Sigmoid colon (tissue), 4 donors: ENCODE results near the gene PEA15.

Experiments
- CTCF ChIP-seq, 4 experiments: fragments of 450-650 bp in 3 of 4; fragments of 200-600 bp in 1 of 4; IDR thresholded peaks; one replicate each; pipeline ENCODE4 v1.5.1; 2016 to 2019; ENCODE audit warnings: antibody characterized with exemption in 4 of 4, mild to moderate bottlenecking in 3 of 4, moderate library complexity in 2 of 4
- EP300 ChIP-seq, 4 donors: sonication (generic); formaldehyde crosslinking; IDR thresholded peaks; one replicate each; pipeline ENCODE4 v1.6.1; 2017; ENCODE audit warnings: antibody characterized with exemption in 4 of 4
- POLR2A ChIP-seq, 2 donors: fragments of 450-650 bp; IDR thresholded peaks; one replicate each; pipeline ENCODE4 v1.6.1; 2016; ENCODE audit warnings: antibody characterized with exemption in 2 of 2, mild to moderate bottlenecking in 2 of 2, moderate library complexity in 2 of 2
- POLR2AphosphoS5 ChIP-seq, 4 donors: sonication (generic); formaldehyde crosslinking; IDR thresholded peaks; one replicate each; pipeline ENCODE4 v1.6.1; 2017; ENCODE audit warnings: antibody characterized with exemption in 4 of 4

- TF ChIP-seq CTCF (IDR thresholded peaks at IDR 0.05) (no peak), EP300 (IDR thresholded peaks at IDR 0.05) (no peak), POLR2A (IDR thresholded peaks at IDR 0.05) (no peak), POLR2AphosphoS5 (IDR thresholded peaks at IDR 0.05) (peak in 1 of 4 donors; percentile 22)
Observed at GRCh38 chr1:160206036-160206389, 829 bp downstream of the PEA15 start.
